Keratinocyte (primary cell): ENCODE data around the gene PRKAA1. TPM values are rescaled to one million over a fixed set of nuclear protein-coding genes. Genes with fewer than 3 reads are reported as not detected.
"Not testable (repeated sequence)": the region's sequence is repeated elsewhere in the genome, so short reads cannot be mapped to it uniquely, and the experiment has no call there.

Experiments
- DNase-seq: peaks from one replicate; pipeline ENCODE4 v3.0.0-alpha.2; 2011; ENCODE audit warnings: low read depth, missing footprints, low spot score
- FAIRE-seq: peaks from 2 replicates; lab custom pipeline; 2011; peaks lifted over from hg19 to GRCh38; lab: Jason Lieb, UNC
- H2AFZ ChIP-seq: 2 replicates; pipeline ENCODE4 v1.6.0; 2012; ENCODE audit warnings: low read length, control low read depth, inconsistent platforms; ENCODE audit not compliant: control insufficient read depth
- H3K27ac ChIP-seq: 2 replicates; pipeline ENCODE4 v1.5.1; 2011; ENCODE audit warnings: low read length; ENCODE audit not compliant: control insufficient read depth, insufficient read depth
- H3K27me3 ChIP-seq: 3 replicates; pipeline ENCODE4 v1.6.0; 2011; ENCODE audit warnings: low read length; ENCODE audit not compliant: control insufficient read depth, insufficient read depth; ENCODE audit errors: extremely low read depth
- H3K36me3 ChIP-seq, 2 experiments: 2 replicates in 1 of 2; 3 replicates in 1 of 2; pipeline ENCODE4 v1.5.1; 2011; ENCODE audit warnings: low read length in 2 of 2, mild to moderate bottlenecking in 1 of 2; ENCODE audit not compliant: control insufficient read depth in 2 of 2, insufficient read depth in 2 of 2; ENCODE audit errors: extremely low read depth in 1 of 2
- H3K4me1 ChIP-seq: 3 replicates; pipeline ENCODE4 v1.5.1; 2011; ENCODE audit warnings: low read length; ENCODE audit not compliant: control insufficient read depth, insufficient read depth; ENCODE audit errors: extremely low read depth
- H3K4me2 ChIP-seq: 3 replicates; pipeline ENCODE4 v1.6.0; 2011; ENCODE audit warnings: low read depth, low read length; ENCODE audit not compliant: control insufficient read depth, insufficient read depth; ENCODE audit errors: extremely low read depth
- H3K4me3 ChIP-seq, 3 experiments: fragments of 200-600 bp in 1 of 3; sonication (generic) in 1 of 3; 2 replicates in 2 of 3; 3 replicates in 1 of 3; pipeline ENCODE4 v1.5.1; 2011 to 2016; ENCODE audit warnings: low read length in 3 of 3, mild to moderate bottlenecking in 3 of 3, control low read depth in 2 of 3, inconsistent platforms in 1 of 3, low read depth in 1 of 3, mixed read lengths in 1 of 3, mixed run types in 1 of 3, moderate library complexity in 1 of 3; ENCODE audit not compliant: control insufficient read depth in 2 of 3, insufficient read depth in 2 of 3; ENCODE audit errors: extremely low read depth in 1 of 3
- H3K79me2 ChIP-seq: 2 replicates; pipeline ENCODE4 v1.6.0; 2012; ENCODE audit warnings: low read length; ENCODE audit not compliant: control insufficient read depth, insufficient read depth
- H3K9ac ChIP-seq: 3 replicates; pipeline ENCODE4 v1.6.0; 2011; ENCODE audit warnings: low read length; ENCODE audit not compliant: control insufficient read depth, insufficient read depth; ENCODE audit errors: extremely low read depth
- H3K9me1 ChIP-seq: 3 replicates; pipeline ENCODE4 v1.6.0; 2011; ENCODE audit warnings: low read length; ENCODE audit not compliant: control insufficient read depth, insufficient read depth; ENCODE audit errors: extremely low read depth
- H3K9me3 ChIP-seq: 2 replicates; pipeline ENCODE4 v1.5.1; 2012; ENCODE audit warnings: low read depth, low read length; ENCODE audit not compliant: control insufficient read depth
- H4K20me1 ChIP-seq: 3 replicates; pipeline ENCODE4 v1.6.0; 2011; ENCODE audit warnings: low read length; ENCODE audit not compliant: control insufficient read depth, insufficient read depth; ENCODE audit errors: extremely low read depth
- EZH2 ChIP-seq: IDR thresholded peaks from one replicate; pipeline ENCODE4 v1.6.1; 2012; ENCODE audit warnings: inconsistent platforms, mild to moderate bottlenecking, low read length, moderate library complexity
- dilution Hi-C: fragments of 300-500 bp; cut with MboI; formaldehyde crosslinking; loops from one replicate; pipeline ENCODE4 v1.7.0; 2020; ENCODE audit warnings: low sequenced_read_pairs; ENCODE audit not compliant: extremely low pct_ligation_motif_present
- polyA plus RNA-seq, 5 experiments: library from polyadenylated mRNA; depleted of rRNA in 3 of 5; stranded (reverse) in 3 of 5; stranded (forward) in 1 of 5; unstranded in 1 of 5; fragments of >200 nt; gene quantifications; 1 replicate in 1 of 5; 2 replicates in 3 of 5; 3 replicates in 1 of 5; pipeline versions ENCODE4 v1.2.1 to v1.2.3, GENCODE V29; 2011 to 2012; ENCODE audit warnings: missing spikeins in 2 of 5, low read depth in 1 of 5, low replicate concordance in 1 of 5
- TF ChIP-seq, protein P1 (sequence below), 3 experiments: IDR thresholded peaks in 1 of 3; conservative IDR thresholded peaks in 1 of 3; optimal IDR thresholded peaks in 1 of 3; 2 replicates in 2 of 3; 3 replicates in 1 of 3; pipeline versions ENCODE3 to v1.5.1; 2011; ENCODE audit warnings: low read length in 3 of 3, mild to moderate bottlenecking in 3 of 3, moderate library complexity in 2 of 3, control low read depth in 1 of 3, inconsistent platforms in 1 of 3; ENCODE audit not compliant: insufficient read depth in 2 of 3; ENCODE audit errors: extremely low read depth in 1 of 3

Gene PRKAA1
- polyA plus RNA-seq, 1 donor (not counting 4 experiments of a cell fraction or from before 2014, with no cell fraction given), result 59.3 TPM

DNA sequence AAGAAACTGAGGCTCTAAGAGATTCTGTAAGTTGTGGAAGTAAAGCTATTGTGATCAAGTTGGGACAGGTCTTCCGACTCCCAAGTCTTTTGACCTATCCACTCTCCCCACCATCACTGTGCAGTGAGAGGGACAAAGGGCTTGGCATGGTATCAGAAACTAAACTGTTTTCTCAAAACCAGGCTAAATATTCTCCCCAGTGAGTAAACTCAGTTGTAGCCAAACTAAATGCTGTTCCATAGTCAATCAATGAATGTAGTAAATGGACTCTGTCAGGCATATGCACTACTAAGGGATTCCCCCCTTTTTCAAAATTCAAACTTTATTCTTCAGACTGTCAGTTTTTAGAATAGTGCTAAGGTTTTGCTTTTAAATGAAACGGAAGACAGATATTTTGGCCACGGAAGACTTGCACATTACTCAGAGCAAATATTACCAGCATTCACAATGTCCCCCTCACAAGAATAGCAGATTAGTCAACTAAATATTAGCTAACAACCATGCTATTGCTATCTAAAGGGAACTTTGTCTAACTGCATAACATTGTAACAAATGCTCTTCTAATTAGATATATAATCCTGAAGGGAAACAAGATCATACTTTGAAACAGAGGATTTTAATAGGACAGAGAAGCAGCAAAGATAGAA lies 7.1 kb downstream of the PRKAA1 start:
- H3K27me3 ChIP-seq, result no peaks in the 10 kb centered on the region
- TF ChIP-seq EZH2, result no peak
- TF ChIP-seq, protein P1, sequence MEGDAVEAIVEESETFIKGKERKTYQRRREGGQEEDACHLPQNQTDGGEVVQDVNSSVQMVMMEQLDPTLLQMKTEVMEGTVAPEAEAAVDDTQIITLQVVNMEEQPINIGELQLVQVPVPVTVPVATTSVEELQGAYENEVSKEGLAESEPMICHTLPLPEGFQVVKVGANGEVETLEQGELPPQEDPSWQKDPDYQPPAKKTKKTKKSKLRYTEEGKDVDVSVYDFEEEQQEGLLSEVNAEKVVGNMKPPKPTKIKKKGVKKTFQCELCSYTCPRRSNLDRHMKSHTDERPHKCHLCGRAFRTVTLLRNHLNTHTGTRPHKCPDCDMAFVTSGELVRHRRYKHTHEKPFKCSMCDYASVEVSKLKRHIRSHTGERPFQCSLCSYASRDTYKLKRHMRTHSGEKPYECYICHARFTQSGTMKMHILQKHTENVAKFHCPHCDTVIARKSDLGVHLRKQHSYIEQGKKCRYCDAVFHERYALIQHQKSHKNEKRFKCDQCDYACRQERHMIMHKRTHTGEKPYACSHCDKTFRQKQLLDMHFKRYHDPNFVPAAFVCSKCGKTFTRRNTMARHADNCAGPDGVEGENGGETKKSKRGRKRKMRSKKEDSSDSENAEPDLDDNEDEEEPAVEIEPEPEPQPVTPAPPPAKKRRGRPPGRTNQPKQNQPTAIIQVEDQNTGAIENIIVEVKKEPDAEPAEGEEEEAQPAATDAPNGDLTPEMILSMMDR (optimal IDR thresholded peaks at IDR 0.05 in 1 of 3, IDR thresholded peaks at IDR 0.05 in 1 of 3, conservative IDR thresholded peaks at IDR 0.05 in 1 of 3; ENCODE audit: extremely low read depth in 1 of 3, insufficient read depth in 2 of 3, low read length in 3 of 3), result no peak
- H3K4me1 ChIP-seq, result peaks cover 7% of the 10 kb centered on the region
- peaks cover 100% of the 10 kb centered on the region for H3K79me2 ChIP-seq
- no peak overlapping the region for H3K27ac ChIP-seq
- H3K36me3 ChIP-seq, result peaks cover 0 to 2% of the 10 kb centered on the region in 2 experiments
- H2AFZ ChIP-seq, result no peak overlapping the region
- no peak overlapping the region for H3K4me3 ChIP-seq
- no peaks in the 10 kb centered on the region for H3K9me1 ChIP-seq
- no peak overlapping the region for H3K4me2 ChIP-seq
- no peak overlapping the region for H3K9ac ChIP-seq
- H3K9me3 ChIP-seq, result no peaks in the 10 kb centered on the region
- dilution Hi-C loops, result no loop called here
- peaks cover 11% of the 10 kb centered on the region for H4K20me1 ChIP-seq
- DNase-seq (no peak), FAIRE-seq (no peak)

DNA sequence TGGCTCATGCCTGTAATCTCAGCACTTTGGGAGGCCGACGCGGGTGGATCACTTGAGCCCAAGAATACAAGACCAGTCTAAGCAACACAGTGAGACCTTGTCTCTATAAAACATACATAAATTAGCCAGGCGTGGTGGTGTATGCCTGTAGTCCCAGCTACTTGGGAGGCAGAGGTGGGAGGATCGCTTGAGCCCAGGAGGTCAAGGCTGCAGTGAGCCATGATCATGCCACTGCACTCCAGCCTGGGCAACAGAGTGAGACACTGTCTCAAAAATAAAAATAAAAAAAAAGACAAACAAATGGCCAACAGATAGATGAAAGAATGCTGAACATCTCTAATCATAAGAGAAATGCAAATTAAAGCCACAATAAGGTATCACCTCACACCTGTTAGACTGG lies 9.2 kb downstream of the PRKAA1 start:
- H3K9me3 ChIP-seq, FAIRE-seq, DNase-seq, H3K9ac ChIP-seq, H3K27me3 ChIP-seq, dilution Hi-C loops, H3K9me1 ChIP-seq, H3K4me1 ChIP-seq, H3K36me3 ChIP-seq, H3K4me2 ChIP-seq, H3K4me3 ChIP-seq, H2AFZ ChIP-seq, H3K27ac ChIP-seq: not testable (repeated sequence)
- Histone ChIP-seq H3K79me2 (peaks cover 98% of the 10 kb centered on the region), H4K20me1 (peaks cover 11% of the 10 kb centered on the region)

DNA sequence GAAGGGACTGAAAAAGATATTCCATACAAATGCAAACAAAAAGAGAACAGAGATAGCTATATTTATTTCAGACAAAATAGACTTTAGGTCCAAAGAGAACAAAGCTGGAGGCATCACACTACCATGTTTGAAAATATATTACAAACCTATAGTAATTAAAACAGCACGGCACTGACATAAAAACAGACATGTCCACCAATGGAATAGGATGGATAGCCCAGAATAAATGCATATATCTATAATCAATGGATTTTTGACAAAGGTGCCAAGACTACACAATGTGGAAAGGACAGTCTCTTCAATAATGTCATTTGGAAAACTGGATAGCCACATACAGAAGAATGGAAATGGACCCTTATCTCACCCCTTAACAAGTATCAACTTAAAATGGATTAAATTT lies 10.2 kb downstream of the PRKAA1 start:
- Histone ChIP-seq H3K4me2 (no peak overlapping the region), H4K20me1 (peaks cover 11% of the 10 kb centered on the region), H3K36me3 (no peaks in the 10 kb centered on the region), H3K4me1 (peaks cover 7% of the 10 kb centered on the region), H3K9me1 (no peaks in the 10 kb centered on the region), H3K9me3 (no peaks in the 10 kb centered on the region), H3K27me3 (no peaks in the 10 kb centered on the region), H3K9ac (no peak overlapping the region), H3K4me3 (no peak overlapping the region), H3K27ac (no peak overlapping the region), H3K79me2 (peaks cover 97% of the 10 kb centered on the region), H2AFZ (no peak overlapping the region)
- dilution Hi-C loops, result no loop called here
- no peak for DNase-seq
- TF ChIP-seq, protein P1 (optimal IDR thresholded peaks at IDR 0.05 in 1 of 3, IDR thresholded peaks at IDR 0.05 in 1 of 3, conservative IDR thresholded peaks at IDR 0.05 in 1 of 3; ENCODE audit: extremely low read depth in 1 of 3, insufficient read depth in 2 of 3, low read length in 3 of 3), result no peak
- no peak for TF ChIP-seq EZH2
- FAIRE-seq, result no peak

DNA sequence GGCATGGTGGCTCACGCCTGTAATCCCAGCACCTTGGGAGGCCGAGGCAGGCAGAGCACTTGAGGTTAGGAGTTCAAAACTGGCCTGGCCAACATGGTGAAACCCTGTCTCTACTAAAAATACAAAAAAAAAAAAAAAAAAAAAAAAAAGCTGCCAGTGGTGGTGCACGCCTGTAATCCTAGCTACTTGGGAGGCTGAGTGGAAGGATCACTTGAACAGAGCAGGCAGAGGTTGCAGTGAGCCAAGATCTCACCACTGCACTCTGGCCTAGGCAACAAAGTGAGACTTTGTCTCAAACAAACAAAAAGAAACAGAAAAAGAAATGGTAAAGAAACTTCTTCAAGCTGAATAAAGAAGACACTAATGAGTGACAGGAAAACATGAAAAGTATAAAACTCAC lies 11.5 kb downstream of the PRKAA1 start:
- H3K79me2 ChIP-seq, result peaks cover 97% of the 10 kb centered on the region
- dilution Hi-C loops, H3K27me3 ChIP-seq, H3K9me3 ChIP-seq, H3K9me1 ChIP-seq, H3K36me3 ChIP-seq, H3K4me3 ChIP-seq, DNase-seq, H3K9ac ChIP-seq, H3K27ac ChIP-seq, H3K4me1 ChIP-seq, H2AFZ ChIP-seq, H3K4me2 ChIP-seq, FAIRE-seq: not testable (repeated sequence)
- H4K20me1 ChIP-seq, result peaks cover 14% of the 10 kb centered on the region
